ENCODE measurements around the gene EFNA5.

EFNA5 gene

GRCh38 chr5:107604990-107605389 is 65.7 kb downstream of the EFNA5 start:
- DNase-seq (ENCODE audit: extremely low read depth in 1 of 2, low read depth in 1 of 2), result no peak

DNA sequence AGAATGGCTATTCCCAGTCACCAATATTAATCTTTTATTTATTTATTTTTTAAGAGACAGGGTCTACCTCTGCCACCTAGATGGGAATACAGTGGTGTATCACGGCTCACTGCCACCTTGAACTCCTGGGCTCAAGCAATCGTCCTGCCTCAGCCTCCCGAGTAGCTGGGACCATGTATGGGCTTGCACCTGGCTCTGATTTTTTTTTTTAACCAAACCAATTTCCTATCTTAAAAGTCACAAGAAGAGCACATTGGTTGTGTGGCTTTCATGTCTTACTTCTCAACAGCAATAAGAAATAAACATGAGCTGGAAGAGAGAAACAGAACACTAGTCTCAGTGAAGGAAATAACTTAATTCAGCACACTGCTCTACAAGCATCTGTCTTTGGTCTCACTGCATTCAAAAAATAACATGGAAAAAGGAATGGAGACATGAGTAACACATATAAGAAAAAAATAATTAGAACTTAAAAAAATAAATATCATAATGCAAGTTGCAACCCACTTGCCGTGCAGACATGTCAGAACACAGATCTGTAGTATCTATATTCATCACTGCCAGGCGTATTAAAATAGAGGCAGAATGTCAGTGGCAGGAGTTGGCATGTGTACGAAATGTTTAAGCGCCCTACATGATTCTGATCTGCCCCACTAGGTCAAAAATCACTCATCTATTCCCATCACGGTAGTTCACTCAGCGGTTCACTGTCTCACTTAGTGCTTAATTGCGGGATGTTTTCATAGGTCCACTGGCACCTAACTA is 66.4 kb downstream of the EFNA5 start:
- DNase-seq (ENCODE audit: extremely low read depth in 1 of 2, low read depth in 1 of 2), result no peak

GRCh38 chr5:107603349-107603748 is 67.4 kb downstream of the EFNA5 start:
- no peak for DNase-seq (ENCODE audit: extremely low read depth in 1 of 2, low read depth in 1 of 2)

- no peak for DNase-seq (ENCODE audit: extremely low read depth in 1 of 2, low read depth in 1 of 2)
Observed at GRCh38 chr5:107602896-107603295, 67.8 kb downstream of the EFNA5 start.

DNA sequence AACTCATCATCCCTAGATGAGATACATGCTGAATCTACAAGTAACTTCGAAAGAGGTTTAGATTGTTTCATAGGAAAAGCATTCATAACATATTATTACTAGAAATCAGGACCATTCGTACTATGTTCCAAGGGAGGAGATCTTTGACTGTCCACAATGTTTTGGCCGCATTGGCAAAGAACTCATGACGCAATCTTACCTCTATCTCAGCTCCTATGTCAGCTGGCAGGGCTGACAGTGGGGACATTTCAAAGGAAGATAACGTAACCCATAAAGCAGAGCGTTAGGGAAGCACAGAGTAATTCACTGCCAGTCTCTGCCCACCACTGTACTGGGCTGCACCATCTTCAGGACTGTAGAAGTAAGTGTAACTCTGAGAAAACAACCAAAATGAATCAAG is 69.7 kb downstream of the EFNA5 start:
- no peak for DNase-seq (ENCODE audit: extremely low read depth in 1 of 2, low read depth in 1 of 2)

DNA sequence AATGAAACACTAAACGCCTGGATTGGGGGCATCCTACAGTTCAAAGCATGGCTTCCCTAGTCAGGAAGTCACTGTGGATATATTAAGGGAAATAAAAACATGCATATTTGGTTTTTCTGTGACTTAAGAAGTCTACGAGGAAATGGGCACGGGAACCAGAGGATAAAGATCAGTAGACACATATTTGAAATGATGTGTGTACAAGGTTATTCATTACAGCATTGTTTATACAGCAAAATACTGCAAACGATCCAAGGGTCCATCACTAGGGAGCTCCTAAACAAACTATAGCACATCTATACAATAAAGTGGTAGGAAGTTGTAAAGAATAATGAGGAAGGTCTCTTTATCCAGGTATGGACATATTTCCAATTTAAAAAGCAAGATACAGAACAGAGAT is 71.8 kb downstream of the EFNA5 start:
- no peak for DNase-seq (ENCODE audit: extremely low read depth in 1 of 2, low read depth in 1 of 2)

DNA sequence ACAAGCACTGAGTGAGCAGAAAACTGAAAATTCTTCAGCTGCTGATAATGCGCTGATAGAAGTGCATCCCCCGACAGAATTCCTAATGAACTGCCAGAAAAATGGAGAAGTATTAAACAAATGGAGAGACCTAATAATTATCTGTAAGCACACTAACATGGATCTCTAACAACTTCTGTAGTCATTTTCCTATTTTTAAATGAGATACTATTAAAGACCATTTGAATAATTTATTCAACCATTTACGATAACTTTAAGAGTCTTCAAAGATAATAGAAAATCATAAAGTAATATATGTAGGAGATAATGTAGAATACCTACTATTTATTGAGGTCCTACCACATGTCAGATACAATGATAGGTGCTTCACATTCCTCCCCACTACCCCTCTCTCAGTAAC is 72.9 kb downstream of the EFNA5 start:
- DNase-seq (ENCODE audit: extremely low read depth in 1 of 2, low read depth in 1 of 2), result no peak

DNA sequence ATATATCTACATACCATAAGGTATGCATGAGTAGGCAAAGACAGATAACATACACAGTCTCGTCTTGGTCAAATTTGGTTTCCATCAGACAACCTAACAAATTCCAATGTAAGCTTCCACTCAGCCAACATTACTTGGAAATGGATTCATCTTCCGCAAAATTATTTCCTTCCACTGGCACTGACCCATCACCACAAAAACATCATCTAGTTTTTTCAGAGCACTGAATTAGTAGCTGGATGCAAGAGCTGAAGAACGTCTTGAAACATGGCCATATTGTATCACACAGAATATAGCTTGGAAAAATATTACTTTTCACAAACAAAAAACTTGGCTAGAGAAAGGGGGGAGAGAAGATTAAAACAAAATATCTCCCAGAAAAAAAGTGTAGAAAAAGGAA is 73.5 kb downstream of the EFNA5 start:
- DNase-seq (ENCODE audit: extremely low read depth in 1 of 2, low read depth in 1 of 2), result no peak

DNA sequence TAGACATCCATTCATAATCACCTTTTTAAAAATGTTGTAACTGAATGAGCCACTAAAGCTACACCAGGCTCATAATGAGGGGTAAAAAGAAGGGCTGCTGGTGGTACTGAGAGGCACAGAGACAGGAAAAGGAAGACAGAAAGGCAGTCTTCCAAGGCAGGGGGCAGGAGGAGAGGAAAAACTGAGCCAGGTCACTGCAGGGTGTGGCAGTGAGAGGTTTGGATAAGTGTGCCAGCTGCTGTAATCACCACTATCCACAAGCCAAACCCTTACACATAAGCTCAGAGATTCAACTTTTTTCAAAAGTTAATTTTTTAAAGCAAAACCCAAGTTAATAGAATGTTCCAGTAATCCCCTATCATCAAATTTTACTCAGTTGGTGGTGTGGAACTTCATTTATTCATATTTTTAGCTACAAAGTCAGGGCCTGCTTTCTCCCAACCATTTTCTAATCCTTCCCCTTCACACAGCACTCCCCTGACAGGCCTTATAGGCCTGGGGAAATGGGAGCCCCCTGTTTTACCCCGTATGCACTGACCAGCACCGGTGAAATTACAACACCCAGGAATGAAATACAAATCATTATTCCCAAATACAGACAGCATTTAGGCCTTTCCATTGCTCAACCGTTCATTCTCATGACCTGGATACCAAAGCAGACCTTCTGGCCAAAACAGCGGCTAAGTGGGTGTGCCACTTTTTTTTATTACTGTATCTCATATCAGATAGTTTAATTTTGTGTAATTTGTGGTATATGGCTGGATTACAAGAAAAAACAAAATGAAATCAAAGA is 76.3 kb downstream of the EFNA5 start:
- DNase-seq (ENCODE audit: extremely low read depth in 1 of 2, low read depth in 1 of 2), result no peak

- no peak for DNase-seq (ENCODE audit: extremely low read depth in 1 of 2, low read depth in 1 of 2)
Observed at GRCh38 chr5:107593009-107593408, 77.7 kb downstream of the EFNA5 start.

DNA sequence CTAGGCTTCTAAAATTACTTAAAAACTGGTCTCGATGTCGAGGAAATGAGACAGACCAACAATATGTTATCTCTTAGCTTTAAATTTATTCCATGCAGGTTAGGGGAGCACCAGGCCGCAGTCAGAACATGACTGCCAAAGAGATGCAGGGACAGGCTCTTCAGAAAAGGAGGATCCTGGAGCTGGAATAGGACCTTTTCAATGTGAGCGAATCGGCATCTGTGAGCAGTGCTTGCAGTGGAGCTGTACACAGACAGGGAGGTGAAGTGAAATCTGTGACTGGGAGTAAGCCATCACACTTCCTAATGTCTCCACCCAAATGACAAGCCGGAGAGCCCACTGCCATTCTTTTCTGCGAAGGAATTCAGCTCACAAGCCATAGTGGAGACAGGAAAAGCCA is 78.2 kb downstream of the EFNA5 start:
- no peak for DNase-seq (ENCODE audit: extremely low read depth in 1 of 2, low read depth in 1 of 2)

GRCh38 chr5:107590686-107591085 is 80.1 kb downstream of the EFNA5 start:
- no peak for DNase-seq (ENCODE audit: extremely low read depth in 1 of 2, low read depth in 1 of 2)

DNA sequence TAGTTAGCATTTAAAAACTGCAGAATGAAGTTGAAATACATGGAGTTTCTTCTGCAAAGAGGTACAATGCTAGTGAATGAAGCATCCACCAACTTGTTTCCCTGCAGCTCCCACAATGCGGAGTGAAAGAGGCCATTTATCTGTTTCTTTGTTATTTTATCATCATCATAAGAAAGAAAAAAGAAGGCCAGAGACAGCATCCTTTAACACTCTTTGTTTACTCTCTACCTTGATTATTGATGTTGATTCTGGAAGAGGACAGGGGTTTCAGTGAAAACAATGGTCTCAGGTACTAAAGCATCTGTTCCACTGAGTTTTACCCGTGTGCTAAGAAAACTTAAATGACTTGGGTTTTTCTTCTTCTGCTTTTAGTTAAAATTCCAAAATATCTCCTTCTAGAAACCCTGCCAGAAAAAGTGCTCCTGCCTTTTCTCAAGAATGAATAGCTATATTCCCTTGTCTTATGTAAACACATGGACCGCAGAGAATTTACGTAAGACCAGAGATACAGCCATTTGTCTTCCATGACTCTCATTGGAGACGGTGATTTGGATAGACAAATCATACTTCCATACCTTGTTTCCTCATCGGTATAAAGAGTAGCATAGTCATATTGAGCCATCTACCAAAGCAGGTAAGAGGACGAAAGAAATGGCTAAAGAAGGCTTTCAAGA is 81.1 kb downstream of the EFNA5 start:
- no peak for DNase-seq (ENCODE audit: extremely low read depth in 1 of 2, low read depth in 1 of 2)

- DNase-seq (ENCODE audit: extremely low read depth in 1 of 2, low read depth in 1 of 2), result no peak
Observed at GRCh38 chr5:107582625-107583024, 88.1 kb downstream of the EFNA5 start.

DNA sequence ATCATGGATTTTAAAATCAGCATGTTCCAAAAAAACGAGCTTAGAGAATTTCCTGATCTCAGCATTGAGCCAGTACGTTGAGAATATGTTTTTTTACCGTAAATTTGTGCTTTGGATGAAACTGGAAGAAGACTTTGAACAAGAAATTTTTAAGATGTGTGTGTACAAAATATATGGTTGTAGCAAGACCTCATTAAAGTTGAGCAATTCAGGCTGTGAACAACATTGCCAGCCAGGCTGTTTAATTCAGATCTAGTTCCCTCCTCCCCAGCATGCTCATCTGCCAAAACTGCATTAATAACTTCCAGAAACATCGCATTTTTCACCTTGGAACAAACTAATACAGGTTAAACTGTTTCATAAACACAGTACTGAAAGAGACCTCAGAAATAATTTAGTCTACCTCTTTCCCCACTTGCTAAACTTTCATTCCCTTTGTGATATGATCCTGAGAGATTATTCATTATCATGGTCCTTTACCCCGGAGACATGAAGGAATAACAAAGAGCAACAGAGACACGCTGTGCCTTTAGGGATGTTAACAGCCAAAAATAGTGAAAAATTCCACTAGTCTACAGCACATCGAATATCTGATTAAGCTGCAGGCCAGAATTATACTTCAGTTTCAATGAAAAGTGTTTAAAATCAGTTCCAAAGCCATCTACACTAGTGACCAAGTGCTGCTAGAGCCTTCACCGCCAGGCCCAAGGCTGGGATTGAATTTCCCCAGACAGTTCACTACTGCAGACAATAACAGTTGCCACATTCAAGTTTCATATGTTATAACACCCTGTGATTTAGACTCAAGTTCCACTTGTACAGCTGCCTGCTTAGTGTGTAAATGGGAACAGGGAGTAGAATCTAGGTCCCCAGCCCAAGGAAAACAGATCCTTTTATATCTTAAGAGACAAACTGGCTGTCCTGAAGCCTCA is 89.6 kb downstream of the EFNA5 start:
- DNase-seq (ENCODE audit: extremely low read depth in 1 of 2, low read depth in 1 of 2), result no peak

DNA sequence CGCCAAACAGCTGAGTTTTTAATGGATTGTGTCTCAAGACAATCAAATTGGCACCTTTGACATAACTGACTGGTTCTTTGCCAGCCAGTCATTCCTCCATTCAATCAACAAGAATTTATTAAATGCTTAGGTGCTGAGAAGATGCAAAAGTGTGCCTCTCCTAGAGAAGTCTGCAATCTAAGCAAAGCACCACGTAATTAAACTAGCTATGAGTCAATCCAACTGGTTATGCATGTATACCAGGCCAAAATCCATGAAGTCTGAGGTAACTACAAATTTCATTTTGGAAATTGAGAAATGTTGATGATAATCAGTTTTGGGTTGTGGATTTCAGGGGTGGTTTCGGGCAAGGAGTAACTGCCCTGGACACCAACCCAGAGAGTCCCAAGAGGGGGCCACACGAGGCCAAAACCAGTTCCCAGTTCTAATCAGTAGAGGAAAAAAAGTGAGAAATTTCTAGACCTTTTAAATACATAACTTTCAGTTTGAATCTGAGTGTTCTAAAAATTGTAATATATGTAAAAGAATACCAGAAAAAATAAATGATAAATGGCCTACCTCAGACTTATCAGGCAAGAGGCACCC is 92.6 kb downstream of the EFNA5 start:
- no peak for DNase-seq (ENCODE audit: extremely low read depth in 1 of 2, low read depth in 1 of 2)

- DNase-seq (ENCODE audit: extremely low read depth in 1 of 2, low read depth in 1 of 2), result no peak
Observed at GRCh38 chr5:107577394-107577950, 93.3 kb downstream of the EFNA5 start.

DNA sequence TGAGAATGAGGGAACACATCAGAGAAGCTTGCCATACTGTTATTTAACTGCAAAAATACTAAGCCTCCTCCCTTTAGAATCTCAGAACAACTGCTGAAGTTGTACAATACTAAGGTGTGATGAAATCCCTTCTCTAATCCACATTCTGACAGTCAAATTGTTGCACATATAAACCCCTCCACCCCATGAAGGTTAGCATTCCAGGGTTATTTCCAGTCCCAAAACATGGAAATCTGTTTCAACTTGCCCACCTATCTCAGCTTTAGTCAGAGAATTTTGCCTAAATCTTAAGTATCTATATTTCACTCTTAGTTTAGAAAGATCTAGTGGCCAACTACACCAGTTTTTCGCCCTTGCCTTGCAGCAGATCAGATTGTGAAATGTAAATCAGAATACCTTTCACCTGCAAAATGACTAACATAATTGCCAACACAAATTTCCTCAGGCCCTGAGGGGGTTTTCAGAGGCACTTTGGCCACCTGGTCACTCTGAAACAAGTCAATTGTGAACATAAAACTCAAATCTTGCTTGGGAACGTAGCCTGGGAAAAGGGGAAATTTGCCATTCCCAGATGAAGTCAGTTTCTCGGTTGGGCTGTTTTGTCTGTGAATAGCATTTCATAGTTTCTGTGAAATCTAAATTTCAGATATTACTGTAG is 93.9 kb downstream of the EFNA5 start:
- no peak for DNase-seq (ENCODE audit: extremely low read depth in 1 of 2, low read depth in 1 of 2)

GRCh38 chr5:107576155-107576554 is 94.6 kb downstream of the EFNA5 start:
- no peak for DNase-seq (ENCODE audit: extremely low read depth in 1 of 2, low read depth in 1 of 2)

DNA sequence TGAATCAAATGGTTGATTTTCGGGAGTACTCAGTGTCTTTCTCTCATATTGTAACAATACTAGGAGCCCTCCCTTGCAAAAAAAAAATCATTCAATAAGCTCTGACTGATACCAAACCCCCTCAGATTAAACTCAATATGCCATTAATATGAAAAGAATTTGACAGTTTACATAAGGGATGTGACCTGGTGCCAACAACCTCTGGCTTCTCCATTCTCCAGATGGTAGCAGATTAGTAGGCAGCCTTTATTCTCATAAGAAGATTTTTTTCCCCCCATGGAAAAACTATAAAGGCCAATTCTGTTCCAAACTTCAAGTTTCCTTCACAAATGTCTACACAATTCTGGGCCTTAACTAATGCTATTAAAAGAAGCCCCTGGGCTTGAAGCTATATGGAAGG is 96.5 kb downstream of the EFNA5 start:
- no peak for DNase-seq (ENCODE audit: extremely low read depth in 1 of 2, low read depth in 1 of 2)
